Tibial nerve (tissue), 4 donors: Measurements from ENCODE around the gene STT3A. TPM values are rescaled to one million over a fixed set of nuclear protein-coding genes. Genes with fewer than 3 reads are reported as not detected.

Experiments used
- DNase-seq, 2 donors: peaks; one replicate each; pipeline ENCODE4 v3.0.0-alpha.2; 2019; ENCODE audit warnings: low spot score in 2 of 2
- H3K27ac ChIP-seq, 4 donors: fragments of 200-600 bp; sonication (generic) in 3 of 4; one replicate each; pipeline ENCODE4 v1.5.1; 2017 to 2019; ENCODE audit warnings: mild to moderate bottlenecking in 1 of 4
- H3K27me3 ChIP-seq, 2 donors: fragments of 200-600 bp; sonication (generic) in 1 of 2; one replicate each; pipeline versions ENCODE4 v1.5.1 to v1.6.0; 2017 to 2019
- H3K36me3 ChIP-seq, 3 donors: fragments of 200-600 bp; sonication (generic); one replicate each; pipeline ENCODE4 v1.5.1; 2018 to 2019
- H3K4me1 ChIP-seq, 4 donors: fragments of 200-600 bp; sonication (generic) in 3 of 4; one replicate each; pipeline ENCODE4 v1.5.1; 2017 to 2019
- H3K4me3 ChIP-seq, 4 donors: fragments of 200-600 bp; sonication (generic) in 3 of 4; one replicate each; pipeline ENCODE4 v1.5.1; 2017 to 2019; ENCODE audit warnings: mild to moderate bottlenecking in 1 of 4, moderate library complexity in 1 of 4
- H3K9me3 ChIP-seq, 4 donors: fragments of 200-600 bp; sonication (generic) in 3 of 4; one replicate each; pipeline ENCODE4 v1.5.1; 2017 to 2019
- CTCF ChIP-seq, 5 experiments: fragments of 200-600 bp in 3 of 5; fragments of 450-650 bp in 2 of 5; sonication (generic) in 3 of 5; IDR thresholded peaks; one replicate each; pipeline ENCODE4 v1.5.1; 2016 to 2019; ENCODE audit warnings: antibody characterized with exemption in 5 of 5, mild to moderate bottlenecking in 3 of 5, moderate library complexity in 2 of 5
- EP300 ChIP-seq, 2 donors: sonication (generic); formaldehyde crosslinking; IDR thresholded peaks; one replicate each; pipeline ENCODE4 v1.6.1; 2017; ENCODE audit warnings: antibody characterized with exemption in 2 of 2, mild to moderate bottlenecking in 1 of 2
- POLR2A ChIP-seq, 2 donors: fragments of 450-650 bp; IDR thresholded peaks; one replicate each; pipeline ENCODE4 v1.6.1; 2017; ENCODE audit warnings: antibody characterized with exemption in 2 of 2, mild to moderate bottlenecking in 2 of 2, moderate library complexity in 2 of 2
- WGBS, 2 donors: methylation state at CpG; one replicate each; pipeline ENCODE4 v1.1.5; 2018; 5-methylcytosine and 5-hydroxymethylcytosine counted together
- total RNA-seq, 4 donors: library from RNA; depleted of rRNA; stranded (reverse); fragments of >200 nt; gene quantifications; one replicate each; pipeline ENCODE4 v1.1.0, GENCODE V29; 2016

Gene STT3A
- total RNA-seq, 4 donors from 2014 or later: 54.8 to 172 (median 73.3) TPM

- Histone ChIP-seq H3K4me1 (peaks cover 0 to 20% (median 12%) of the 10 kb centered on the region in 4 donors), H3K36me3 (no peaks in the 10 kb centered on the region), H3K27ac (no peak overlapping the region), H3K9me3 (no peaks in the 10 kb centered on the region), H3K4me3 (no peak overlapping the region), H3K27me3 (no peaks in the 10 kb centered on the region)
- DNase-seq: no peak
- 90 to 100% methylated on average over 4 of the region's 4 CpGs for WGBS, 2 donors
- TF ChIP-seq CTCF (IDR thresholded peaks at IDR 0.05): no peak
- TF ChIP-seq EP300 (IDR thresholded peaks at IDR 0.05): no peak
- TF ChIP-seq POLR2A (IDR thresholded peaks at IDR 0.05): no peak
These were observed 26.4 kb upstream of the STT3A start for GRCh38 chr11:125566235-125566634.

GRCh38 chr11:125568970-125569914 lies 23.4 kb upstream of the STT3A start, which contains the start of gene EI24:
Gene EI24, plus strand, starts transcription at chr11:125569477. Its CDS starts 3,051 bp downstream, at chr11:125572528.
- Histone ChIP-seq H3K4me3 (peak within 1 kb of the TSS; percentile 79 to 100 (median 94)), H3K27ac (peak within 1 kb of the TSS; percentile 69 to 96 (median 88)), H3K36me3 (peaks cover 0 to 17% (median 3%) of the 10 kb centered on the region in 3 donors), H3K9me3 (no peaks in the 10 kb centered on the region), H3K4me1 (peaks cover 0 to 30% (median 12%) of the 10 kb centered on the region in 4 donors), H3K27me3 (no peaks in the 10 kb centered on the region)
- TF ChIP-seq CTCF (IDR thresholded peaks at IDR 0.05) (peak; percentile 50 to 89 (median 79)), POLR2A (IDR thresholded peaks at IDR 0.05) (peak; percentile 76), EP300 (IDR thresholded peaks at IDR 0.05) (peak; percentile 22 to 66)
- DNase-seq: peak; percentile 77 to 79
- 2 to 3% methylated on average over 27 to 29 of the region's 83 CpGs for WGBS, 2 donors

GRCh38 chr11:125569915-125570621 lies 22.6 kb upstream of the STT3A start:
- peak overlapping the region; percentile 69 to 96 (median 88) for H3K27ac ChIP-seq
- 2 to 3% methylated on average over 9 of the region's 9 CpGs for WGBS, 2 donors
- H3K36me3 ChIP-seq: peaks cover 0 to 25% (median 3%) of the 10 kb centered on the region in 3 donors

GRCh38 chr11:125570952-125571351 lies 21.7 kb upstream of the STT3A start:
- peaks cover 0 to 34% (median 3%) of the 10 kb centered on the region in 3 donors for H3K36me3 ChIP-seq
- no peak for DNase-seq
- no peak overlapping the region for H3K4me3 ChIP-seq
- H3K27ac ChIP-seq: no peak overlapping the region
- peaks cover 0 to 30% (median 12%) of the 10 kb centered on the region in 4 donors for H3K4me1 ChIP-seq
- TF ChIP-seq POLR2A (IDR thresholded peaks at IDR 0.05) (no peak), EP300 (IDR thresholded peaks at IDR 0.05) (no peak), CTCF (IDR thresholded peaks at IDR 0.05) (no peak)
- no peaks in the 10 kb centered on the region for H3K27me3 ChIP-seq
- 76 to 78% methylated on average over 2 of the region's 2 CpGs for WGBS, 2 donors
- H3K9me3 ChIP-seq: no peaks in the 10 kb centered on the region

More at GRCh38 chr11:125569915-125570621, 22.6 kb upstream of the STT3A start:
- Histone ChIP-seq H3K27me3 (no peaks in the 10 kb centered on the region), H3K4me1 (peaks cover 0 to 30% (median 12%) of the 10 kb centered on the region in 4 donors), H3K9me3 (no peaks in the 10 kb centered on the region), H3K4me3 (peak overlapping the region; percentile 79 to 100 (median 94))
- TF ChIP-seq POLR2A (IDR thresholded peaks at IDR 0.05): no peak
- no peak for TF ChIP-seq EP300 (IDR thresholded peaks at IDR 0.05)
- no peak for TF ChIP-seq CTCF (IDR thresholded peaks at IDR 0.05)
- no peak for DNase-seq
